ENCODE measurements around the gene MYO9B. TPM values are rescaled to one million over a fixed set of nuclear protein-coding genes. Genes with fewer than 3 reads are reported as not detected.

The MYO9B gene
- total and polyA plus RNA-seq, 2 of the 13 experiments (the other 11 are each of a cell fraction or from before 2014, with no cell fraction given): 18.0 to 18.3 TPM

DNA sequence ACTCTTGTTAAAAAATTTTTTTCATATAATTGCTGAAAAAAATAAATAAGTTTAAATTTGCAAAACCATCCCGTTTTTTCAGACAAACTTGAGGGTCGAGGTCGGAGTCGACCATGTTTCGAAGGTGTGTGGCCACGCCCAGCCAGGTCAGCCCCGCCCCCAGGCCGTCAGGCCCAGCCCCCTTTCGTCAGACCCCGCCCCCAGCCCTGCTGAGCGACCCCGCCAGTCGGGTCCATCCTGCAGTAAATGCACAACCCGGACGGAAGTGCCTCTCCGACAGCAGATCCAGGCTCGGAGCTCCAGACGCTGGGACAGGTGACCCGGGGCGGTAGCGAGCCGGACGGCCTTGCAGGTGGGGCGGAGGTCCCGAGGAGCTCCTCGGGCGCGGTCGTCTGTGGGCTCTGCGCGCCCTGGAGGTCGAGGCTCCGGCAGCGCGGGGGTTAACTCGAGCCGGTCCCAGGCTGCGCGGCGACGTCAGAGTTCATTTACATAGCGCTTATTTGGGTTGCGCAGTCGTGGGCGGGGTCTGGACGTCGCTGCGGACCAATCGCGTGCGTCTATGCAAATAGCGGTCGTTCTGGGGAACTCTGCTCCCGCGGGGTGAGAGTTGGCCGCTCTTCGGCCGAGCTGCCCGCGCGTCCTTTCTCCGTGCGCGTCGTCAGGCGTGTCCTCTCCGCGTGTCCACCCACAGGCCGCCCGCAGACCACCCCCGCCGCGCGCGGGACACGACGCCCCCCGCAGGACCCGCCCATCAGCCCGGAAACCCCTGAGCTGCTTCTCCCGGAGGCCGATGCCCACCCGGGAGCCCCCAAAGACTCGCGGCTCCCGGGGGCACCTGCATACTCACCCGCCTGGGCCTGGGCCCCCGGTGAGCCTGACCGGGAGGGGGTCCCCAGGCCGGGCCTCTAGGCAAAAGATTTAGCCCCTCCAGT, 150.7 kb downstream of the MYO9B start, which contains the start of gene OCEL1 (continued):
- peak; percentile 60; the same call in 1 of the 2 replicates for TF ChIP-seq TFAP4 (IDR thresholded peaks at IDR 0.05; ENCODE audit: borderline replicate concordance, low read depth)
- peak; percentile 72; the same call in 1 of the 2 replicates for TF ChIP-seq CHD2 (IDR thresholded peaks at IDR 0.05; ENCODE audit: low read depth, low read length)
- TF ChIP-seq YEATS2 (CRISPR knock-in tag; IDR thresholded peaks at IDR 0.05; ENCODE audit: borderline replicate concordance): peak; percentile 69; the same call in 1 of the 2 replicates
- no peak for TF ChIP-seq TBP (CRISPR knock-in tag; IDR thresholded peaks at IDR 0.05)
- TF ChIP-seq ZSCAN22 (CRISPR knock-in tag; IDR thresholded peaks at IDR 0.05): no peak
- TF ChIP-seq POLR2AphosphoS2 (IDR thresholded peaks at IDR 0.05; ENCODE audit: low read depth, low read length): no peak
- TF ChIP-seq MAZ (IDR thresholded peaks at IDR 0.05; ENCODE audit: borderline replicate concordance, low read depth, low read length): no peak
- TF ChIP-seq MAZ (CRISPR knock-in tag; IDR thresholded peaks at IDR 0.05; ENCODE audit: low read depth): peak; percentile 89
- no peak for TF ChIP-seq ZNF331 (CRISPR knock-in tag; IDR thresholded peaks at IDR 0.05)
- TF ChIP-seq TBX3 (IDR thresholded peaks at IDR 0.05; ENCODE audit: borderline replicate concordance): no peak
- peak; percentile 82; the same call in 1 of the 2 replicates for TF ChIP-seq MYC (CRISPR knock-in tag; IDR thresholded peaks at IDR 0.05; ENCODE audit: borderline replicate concordance)
- TF ChIP-seq PPARG (CRISPR knock-in tag; conservative IDR thresholded peaks at IDR 0.05): no peak
- TF ChIP-seq PAX8 (CRISPR knock-in tag; IDR thresholded peaks at IDR 0.05; ENCODE audit: borderline replicate concordance): no peak
- TF ChIP-seq, protein P1, sequence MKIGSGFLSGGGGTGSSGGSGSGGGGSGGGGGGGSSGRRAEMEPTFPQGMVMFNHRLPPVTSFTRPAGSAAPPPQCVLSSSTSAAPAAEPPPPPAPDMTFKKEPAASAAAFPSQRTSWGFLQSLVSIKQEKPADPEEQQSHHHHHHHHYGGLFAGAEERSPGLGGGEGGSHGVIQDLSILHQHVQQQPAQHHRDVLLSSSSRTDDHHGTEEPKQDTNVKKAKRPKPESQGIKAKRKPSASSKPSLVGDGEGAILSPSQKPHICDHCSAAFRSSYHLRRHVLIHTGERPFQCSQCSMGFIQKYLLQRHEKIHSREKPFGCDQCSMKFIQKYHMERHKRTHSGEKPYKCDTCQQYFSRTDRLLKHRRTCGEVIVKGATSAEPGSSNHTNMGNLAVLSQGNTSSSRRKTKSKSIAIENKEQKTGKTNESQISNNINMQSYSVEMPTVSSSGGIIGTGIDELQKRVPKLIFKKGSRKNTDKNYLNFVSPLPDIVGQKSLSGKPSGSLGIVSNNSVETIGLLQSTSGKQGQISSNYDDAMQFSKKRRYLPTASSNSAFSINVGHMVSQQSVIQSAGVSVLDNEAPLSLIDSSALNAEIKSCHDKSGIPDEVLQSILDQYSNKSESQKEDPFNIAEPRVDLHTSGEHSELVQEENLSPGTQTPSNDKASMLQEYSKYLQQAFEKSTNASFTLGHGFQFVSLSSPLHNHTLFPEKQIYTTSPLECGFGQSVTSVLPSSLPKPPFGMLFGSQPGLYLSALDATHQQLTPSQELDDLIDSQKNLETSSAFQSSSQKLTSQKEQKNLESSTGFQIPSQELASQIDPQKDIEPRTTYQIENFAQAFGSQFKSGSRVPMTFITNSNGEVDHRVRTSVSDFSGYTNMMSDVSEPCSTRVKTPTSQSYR (CRISPR knock-in tag; IDR thresholded peaks at IDR 0.05; ENCODE audit: borderline replicate concordance): peak; percentile 10; the same call in 1 of the 2 replicates
- TF ChIP-seq TEAD2 (CRISPR knock-in tag; IDR thresholded peaks at IDR 0.05): no peak
- TF ChIP-seq ZNF451 (CRISPR knock-in tag; IDR thresholded peaks at IDR 0.05): no peak
- TF ChIP-seq HNRNPK (IDR thresholded peaks at IDR 0.05; ENCODE audit: low read depth, low read length, poor library complexity, severe bottlenecking): peak; percentile 48
- TF ChIP-seq ZNF20 (CRISPR knock-in tag; IDR thresholded peaks at IDR 0.05): peak; percentile 42; the same call in 1 of the 2 replicates
- TF ChIP-seq SRSF1 (optimal IDR thresholded peaks at IDR 0.05; ENCODE audit: low read depth, low read length): no peak
- TF ChIP-seq ZNF30 (CRISPR knock-in tag; IDR thresholded peaks at IDR 0.05): no peak
- peak; percentile 83 for TF ChIP-seq ELF3 (CRISPR knock-in tag; IDR thresholded peaks at IDR 0.05)
- no peak for TF ChIP-seq ZNF775 (CRISPR knock-in tag; IDR thresholded peaks at IDR 0.05; ENCODE audit: borderline replicate concordance)
- TF ChIP-seq BRD4 (CRISPR knock-in tag; IDR thresholded peaks at IDR 0.05): 0 out of 2 replicates have a peak, but pooled peaks have one; percentile 46
- TF ChIP-seq FOXM1 (CRISPR knock-in tag; IDR thresholded peaks at IDR 0.05): no peak
- no peak for TF ChIP-seq ZNF24 (IDR thresholded peaks at IDR 0.05)
- no peak for TF ChIP-seq SIN3B (IDR thresholded peaks at IDR 0.05; ENCODE audit: low read length)
- TF ChIP-seq ZNF333 (CRISPR knock-in tag; IDR thresholded peaks at IDR 0.05; ENCODE audit: borderline replicate concordance): no peak
- TF ChIP-seq MBD4 (IDR thresholded peaks at IDR 0.05; ENCODE audit: borderline replicate concordance, low read length): no peak
